ENCODE data around the gene DAP.
A peak's percentile ranks its signal among the peaks of the same experiment; 100 is the strongest.

Gene DAP

GRCh38 chr5:10668697-10669096 is 92.3 kb downstream of the DAP start:
- no peak for DNase-seq

- no peak for DNase-seq
Measured at GRCh38 chr5:10667431-10668057, 93.5 kb downstream of the DAP start.

GRCh38 chr5:10666531-10667299 is 94.3 kb downstream of the DAP start:
- DNase-seq, result no peak

- DNase-seq, result no peak
Measured at GRCh38 chr5:10665799-10666198, 95.2 kb downstream of the DAP start.

GRCh38 chr5:10664180-10664769 is 96.8 kb downstream of the DAP start:
- DNase-seq, result peak; percentile 37

- peak; percentile 42 for DNase-seq
Measured at GRCh38 chr5:10663489-10664179, 97.4 kb downstream of the DAP start.

GRCh38 chr5:10662661-10663488 is 98.2 kb downstream of the DAP start:
- DNase-seq, result no peak

GRCh38 chr5:10662083-10662482 is 99.0 kb downstream of the DAP start:
- DNase-seq, result no peak

GRCh38 chr5:10661401-10661800 is 99.6 kb downstream of the DAP start:
- no peak for DNase-seq

- DNase-seq, result no peak
Measured at GRCh38 chr5:10660720-10661387, 100.2 kb downstream of the DAP start.

- no peak for DNase-seq
Measured at GRCh38 chr5:10660135-10660534, 100.9 kb downstream of the DAP start.

GRCh38 chr5:10658265-10658664 is 102.8 kb downstream of the DAP start:
- DNase-seq, result no peak

GRCh38 chr5:10655972-10656830 is 104.8 kb downstream of the DAP start:
- no peak for DNase-seq

- DNase-seq, result no peak
Measured at GRCh38 chr5:10655161-10655971, 105.7 kb downstream of the DAP start.

- no peak for DNase-seq
Measured at GRCh38 chr5:10654566-10654965, 106.5 kb downstream of the DAP start.

- no peak for DNase-seq
Measured at GRCh38 chr5:10653751-10654400, 107.2 kb downstream of the DAP start.

GRCh38 chr5:10653043-10653442 is 108.0 kb downstream of the DAP start:
- no peak for DNase-seq

GRCh38 chr5:10652606-10653005 is 108.4 kb downstream of the DAP start:
- no peak for DNase-seq

GRCh38 chr5:10652151-10652550 is 108.9 kb downstream of the DAP start:
- DNase-seq, result no peak

All from NCI-H226 (cell line).